Measurements from ENCODE around the gene RABGAP1L. TPM values are rescaled to one million over a fixed set of nuclear protein-coding genes. Genes with fewer than 3 reads are reported as not detected.

Gene RABGAP1L
- total and polyA plus RNA-seq, 2 of the 4 experiments (the other 2 are of a cell fraction), result 7.9 to 26.7 TPM

DNA sequence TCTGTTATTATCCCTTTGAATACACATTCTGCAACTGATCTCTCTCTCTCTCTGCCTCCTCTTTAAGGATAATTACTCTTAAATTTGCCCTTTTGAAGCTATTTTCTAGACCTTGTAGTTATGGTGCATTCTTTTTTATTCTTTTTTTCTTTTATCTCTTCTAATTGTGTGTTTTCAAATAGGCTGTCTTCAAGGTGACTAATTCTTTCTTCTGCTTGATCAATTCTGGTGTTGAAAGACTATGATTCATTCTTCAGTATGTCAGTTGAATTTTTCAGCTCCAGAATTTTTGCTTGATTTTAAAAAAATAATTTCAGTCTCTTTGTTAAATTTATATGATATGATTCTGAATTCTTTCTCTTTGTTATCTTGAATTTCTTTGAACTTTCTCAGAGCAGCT, 192.8 kb downstream of the RABGAP1L start:
- dilution Hi-C loops (cut with HindIII; ENCODE audit: low sequenced_read_pairs, unreplicated experiment) (no loop called here), intact Hi-C loops (cut with micrococcal nuclease) (no loop called here), in situ Hi-C loops (cut with MboI; ENCODE audit: low sequenced_read_pairs) (no loop called here)
- no TSS peak for BruUV-seq (replicated peaks)
- H4K20me1 ChIP-seq (ENCODE audit: insufficient read depth, low read length), result no peaks in the 10 kb centered on the region
- H3K4me3 ChIP-seq (ENCODE audit: insufficient read depth, low read depth, low read length), result no peak overlapping the region
- H2BK120ac ChIP-seq (ENCODE audit: low read depth, low read length), result no peak overlapping the region
- H3K9me3 ChIP-seq (ENCODE audit: control insufficient read depth, insufficient read depth, low read length), result no peaks in the 10 kb centered on the region
- H3K4me1 ChIP-seq (ENCODE audit: control insufficient read depth, insufficient read depth, low read length), result no peaks in the 10 kb centered on the region
- no peak overlapping the region for H3K18ac ChIP-seq (ENCODE audit: low read depth, low read length)
- H3K9me1 ChIP-seq (ENCODE audit: insufficient read depth, low read length), result peaks cover 3% of the 10 kb centered on the region; the same call in 1 of the 2 replicates
- no peak overlapping the region for H2AFZ ChIP-seq (replicated peaks; ENCODE audit: low read length, poor library complexity)
- no peak overlapping the region for H3K9ac ChIP-seq (ENCODE audit: low read depth, low read length)
- H3K4me2 ChIP-seq (ENCODE audit: low read depth, low read length), result no peak overlapping the region
- TF ChIP-seq, protein P1, sequence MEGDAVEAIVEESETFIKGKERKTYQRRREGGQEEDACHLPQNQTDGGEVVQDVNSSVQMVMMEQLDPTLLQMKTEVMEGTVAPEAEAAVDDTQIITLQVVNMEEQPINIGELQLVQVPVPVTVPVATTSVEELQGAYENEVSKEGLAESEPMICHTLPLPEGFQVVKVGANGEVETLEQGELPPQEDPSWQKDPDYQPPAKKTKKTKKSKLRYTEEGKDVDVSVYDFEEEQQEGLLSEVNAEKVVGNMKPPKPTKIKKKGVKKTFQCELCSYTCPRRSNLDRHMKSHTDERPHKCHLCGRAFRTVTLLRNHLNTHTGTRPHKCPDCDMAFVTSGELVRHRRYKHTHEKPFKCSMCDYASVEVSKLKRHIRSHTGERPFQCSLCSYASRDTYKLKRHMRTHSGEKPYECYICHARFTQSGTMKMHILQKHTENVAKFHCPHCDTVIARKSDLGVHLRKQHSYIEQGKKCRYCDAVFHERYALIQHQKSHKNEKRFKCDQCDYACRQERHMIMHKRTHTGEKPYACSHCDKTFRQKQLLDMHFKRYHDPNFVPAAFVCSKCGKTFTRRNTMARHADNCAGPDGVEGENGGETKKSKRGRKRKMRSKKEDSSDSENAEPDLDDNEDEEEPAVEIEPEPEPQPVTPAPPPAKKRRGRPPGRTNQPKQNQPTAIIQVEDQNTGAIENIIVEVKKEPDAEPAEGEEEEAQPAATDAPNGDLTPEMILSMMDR (conservative IDR thresholded peaks at IDR 0.05; ENCODE audit: low read depth, low read length), result no peak
- TF ChIP-seq FOS (IDR thresholded peaks at IDR 0.05; ENCODE audit: low read depth, low read length), result no peak
- no peak for TF ChIP-seq MXI1 (IDR thresholded peaks at IDR 0.05; ENCODE audit: borderline replicate concordance, low read depth, low read length)
- no peak for TF ChIP-seq CHD1 (IDR thresholded peaks at IDR 0.05; ENCODE audit: low read depth, low read length)
- TF ChIP-seq, protein P2, sequence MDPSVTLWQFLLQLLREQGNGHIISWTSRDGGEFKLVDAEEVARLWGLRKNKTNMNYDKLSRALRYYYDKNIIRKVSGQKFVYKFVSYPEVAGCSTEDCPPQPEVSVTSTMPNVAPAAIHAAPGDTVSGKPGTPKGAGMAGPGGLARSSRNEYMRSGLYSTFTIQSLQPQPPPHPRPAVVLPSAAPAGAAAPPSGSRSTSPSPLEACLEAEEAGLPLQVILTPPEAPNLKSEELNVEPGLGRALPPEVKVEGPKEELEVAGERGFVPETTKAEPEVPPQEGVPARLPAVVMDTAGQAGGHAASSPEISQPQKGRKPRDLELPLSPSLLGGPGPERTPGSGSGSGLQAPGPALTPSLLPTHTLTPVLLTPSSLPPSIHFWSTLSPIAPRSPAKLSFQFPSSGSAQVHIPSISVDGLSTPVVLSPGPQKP (IDR thresholded peaks at IDR 0.05; ENCODE audit: borderline replicate concordance, low read depth, low read length), result no peak
- no peak for TF ChIP-seq POLR2A (IDR thresholded peaks at IDR 0.05; ENCODE audit: low read depth, low read length)
- no peak for TF ChIP-seq RFX5 (IDR thresholded peaks at IDR 0.05; ENCODE audit: low read depth, low read length)
- TF ChIP-seq RAD21 (IDR thresholded peaks at IDR 0.05; ENCODE audit: low read length), result no peak
- no peak for TF ChIP-seq CEBPB (IDR thresholded peaks at IDR 0.05; ENCODE audit: low read depth, low read length)
- TF ChIP-seq RCOR1 (IDR thresholded peaks at IDR 0.05; ENCODE audit: insufficient replicate concordance, low read length), result no peak
- TF ChIP-seq, protein P3, sequence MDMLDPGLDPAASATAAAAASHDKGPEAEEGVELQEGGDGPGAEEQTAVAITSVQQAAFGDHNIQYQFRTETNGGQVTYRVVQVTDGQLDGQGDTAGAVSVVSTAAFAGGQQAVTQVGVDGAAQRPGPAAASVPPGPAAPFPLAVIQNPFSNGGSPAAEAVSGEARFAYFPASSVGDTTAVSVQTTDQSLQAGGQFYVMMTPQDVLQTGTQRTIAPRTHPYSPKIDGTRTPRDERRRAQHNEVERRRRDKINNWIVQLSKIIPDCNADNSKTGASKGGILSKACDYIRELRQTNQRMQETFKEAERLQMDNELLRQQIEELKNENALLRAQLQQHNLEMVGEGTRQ (IDR thresholded peaks at IDR 0.05; ENCODE audit: low read depth, low read length), result no peak
- no peak for TF ChIP-seq BHLHE40 (IDR thresholded peaks at IDR 0.05; ENCODE audit: low read depth, low read length)
- no peak for TF ChIP-seq SMC3 (IDR thresholded peaks at IDR 0.05; ENCODE audit: low read depth, low read length)
- TF ChIP-seq MAZ (IDR thresholded peaks at IDR 0.05; ENCODE audit: borderline replicate concordance, low read depth, low read length), result no peak
- no peak for TF ChIP-seq NFE2L2 (IDR thresholded peaks at IDR 0.05; ENCODE audit: low read depth, low read length)
- H2BK20ac ChIP-seq (ENCODE audit: low read depth, low read length), result no peak overlapping the region
- ATAC-seq (ENCODE audit: low read depth), result no peak
- no peak for DNase-seq
- H3K14ac ChIP-seq (replicated peaks; ENCODE audit: low read depth, low read length), result no peak overlapping the region
- H2BK5ac ChIP-seq (ENCODE audit: low read depth, low read length, poor library complexity, severe bottlenecking), result no peak overlapping the region
- no peaks in the 10 kb centered on the region for H3K36me3 ChIP-seq (ENCODE audit: control insufficient read depth, insufficient read depth, low read length)
- no peak overlapping the region for H2AK5ac ChIP-seq (ENCODE audit: low read depth, low read length)
- no peak overlapping the region for H3K27ac ChIP-seq (ENCODE audit: insufficient read depth, low read length)
- no peak overlapping the region for H4K91ac ChIP-seq (ENCODE audit: insufficient read depth, low read depth, low read length)
- CTCF ChIA-PET, result no interaction called here
- H2BK15ac ChIP-seq (ENCODE audit: low read depth, low read length), result no peak overlapping the region
- no peak overlapping the region for H4K5ac ChIP-seq (ENCODE audit: low read depth, low read length)
- H3K4ac ChIP-seq (ENCODE audit: low read depth, low read length), result no peak overlapping the region
- H3K79me1 ChIP-seq (ENCODE audit: low read depth in 1 of 2, low read length in 2 of 2), result no peaks in the 10 kb centered on the region
- POLR2A ChIA-PET (ENCODE audit: unreplicated experiment), result no interaction called here
- H3K23ac ChIP-seq (ENCODE audit: low read depth, low read length), result no peak overlapping the region
- H2AK9ac ChIP-seq (replicated peaks; ENCODE audit: low read depth, low read length, poor library complexity), result no peak overlapping the region
- H4K8ac ChIP-seq (ENCODE audit: low read depth in 2 of 2, low read length in 2 of 2), result no peak overlapping the region
- no peaks in the 10 kb centered on the region for H3K27me3 ChIP-seq (ENCODE audit: control insufficient read depth, insufficient read depth, low read length)
- H3K56ac ChIP-seq (ENCODE audit: extremely low read depth, insufficient read depth, low read length), result no peak overlapping the region
